K562 (cell line): ENCODE results near the gene TMEM38B. TPM values are rescaled to one million over a fixed set of nuclear protein-coding genes. Genes with fewer than 3 reads are reported as not detected.
A peak's percentile ranks its signal among the peaks of the same experiment; 100 is the strongest.

Experiments used
- ARNT ChIP-seq, 2 experiments: fragments of 450-650 bp; IDR thresholded peaks; 2 replicates each; pipeline ENCODE4 v1.6.1; 2016; ENCODE audit warnings: mild to moderate bottlenecking in 1 of 2
- ASH1L ChIP-seq: fragments of 450-650 bp; IDR thresholded peaks from 2 replicates; pipeline ENCODE4 v1.6.1; 2018; ENCODE audit warnings: borderline replicate concordance, mild to moderate bottlenecking, low read depth; ENCODE audit not compliant: partially characterized antibody
- ATF1 ChIP-seq, 2 experiments: fragments of 450-650 bp in 1 of 2; IDR thresholded peaks; 2 replicates each; pipeline ENCODE4 v1.6.1; 2016; ENCODE audit warnings: missing compliant biosample characterization in 1 of 2, missing genetic modification characterization in 1 of 2
- DIDO1 ChIP-seq: fragments of 450-650 bp; IDR thresholded peaks from 2 replicates; pipeline ENCODE4 v1.6.1; 2016; ENCODE audit warnings: low read depth, missing biosample characterization, missing genetic modification characterization
- FOSL1 ChIP-seq: fragments of 200-800 bp; sonication (Bioruptor generic); conservative IDR thresholded peaks from 2 replicates; pipeline ENCODE4 v1.6.1; 2016; ENCODE audit warnings: missing genetic modification characterization, missing compliant biosample characterization
- FOXM1 ChIP-seq, 2 experiments: fragments of 450-650 bp in 1 of 2; sonication (generic) in 1 of 2; formaldehyde crosslinking in 1 of 2; IDR thresholded peaks; 2 replicates each; pipeline versions ENCODE4 v1.6.1 to v1.9.0; 2017 to 2022; ENCODE audit warnings: low read depth in 2 of 2, mild to moderate bottlenecking in 2 of 2, missing genetic modification reagents in 1 of 2, moderate library complexity in 1 of 2
- HLTF ChIP-seq: fragments of 450-650 bp; IDR thresholded peaks from 2 replicates; pipeline ENCODE4 v1.6.1; 2016
- HMG20B ChIP-seq: fragments of 250-450 bp; sonication (Bioruptor Pico); IDR thresholded peaks from 2 replicates; pipeline ENCODE4 v1.5.0; 2021; ENCODE audit warnings: mild to moderate bottlenecking
- ILK ChIP-seq: fragments of 450-650 bp; IDR thresholded peaks from 2 replicates; pipeline ENCODE4 v1.6.1; 2016; ENCODE audit warnings: missing genetic modification characterization, low read depth, mild to moderate bottlenecking, missing compliant biosample characterization, moderate library complexity, borderline replicate concordance
- JUND ChIP-seq, 2 experiments: IDR thresholded peaks; 2 replicates in 1 of 2; 3 replicates in 1 of 2; pipeline ENCODE4 v1.6.1; 2011; ENCODE audit warnings: borderline replicate concordance in 2 of 2, low read depth in 2 of 2, low read length in 2 of 2, improper control_type of control experiment in 1 of 2, missing biosample characterization in 1 of 2, missing genetic modification characterization in 1 of 2, missing genetic modification reagents in 1 of 2
- KDM2B ChIP-seq: fragments of 250-450 bp; sonication (Bioruptor Pico); IDR thresholded peaks from 2 replicates; pipeline ENCODE4 v1.8.0; 2021; ENCODE audit warnings: mild to moderate bottlenecking, moderate library complexity
- L3MBTL2 ChIP-seq: fragments of 450-650 bp; IDR thresholded peaks from 2 replicates; pipeline ENCODE4 v1.6.1; 2016; ENCODE audit warnings: mild to moderate bottlenecking, moderate library complexity
- MAFK ChIP-seq: IDR thresholded peaks from 2 replicates; pipeline ENCODE4 v1.6.1; 2011; ENCODE audit warnings: low read length, improper control_type of control experiment
- MTA1 ChIP-seq: fragments of 450-650 bp; IDR thresholded peaks from 2 replicates; pipeline ENCODE4 v1.6.1; 2017; ENCODE audit warnings: borderline replicate concordance
- MTA3 ChIP-seq: fragments of 450-650 bp; formaldehyde crosslinking; IDR thresholded peaks from 2 replicates; pipeline ENCODE4 v1.6.1; 2017; ENCODE audit warnings: mild to moderate bottlenecking, borderline replicate concordance
- NUFIP1 ChIP-seq: fragments of 450-650 bp; IDR thresholded peaks from 2 replicates; pipeline ENCODE4 v1.6.1; 2018; ENCODE audit not compliant: partially characterized antibody
- PHF21A ChIP-seq: fragments of 450-650 bp; IDR thresholded peaks from 2 replicates; pipeline ENCODE4 v1.6.1; 2017; ENCODE audit warnings: low read depth, borderline replicate concordance
- POLR2H ChIP-seq: IDR thresholded peaks from 2 replicates; pipeline ENCODE4 v1.6.1; 2016; ENCODE audit warnings: missing genetic modification characterization, low read depth, mild to moderate bottlenecking, control low read depth, missing compliant biosample characterization, moderate library complexity
- SMC3 ChIP-seq: conservative IDR thresholded peaks from 2 replicates; pipeline ENCODE4 v1.6.1; 2011; ENCODE audit warnings: low read depth, low read length, improper control_type of control experiment; ENCODE audit not compliant: insufficient read depth
- TCF7 ChIP-seq: sonication (generic); IDR thresholded peaks from 2 replicates; pipeline ENCODE4 v1.6.1; 2016; ENCODE audit warnings: antibody characterized with exemption, borderline replicate concordance
- TEAD4 ChIP-seq, 2 experiments: sonication (generic) in 1 of 2; formaldehyde crosslinking in 1 of 2; IDR thresholded peaks; 2 replicates each; pipeline versions ENCODE4 v1.6.1 to v1.8.0; 2012 to 2022; ENCODE audit warnings: borderline replicate concordance in 1 of 2, inconsistent platforms in 1 of 2, low read length in 1 of 2, mild to moderate bottlenecking in 1 of 2, missing genetic modification reagents in 1 of 2
- ZBTB2 ChIP-seq: fragments of 450-650 bp; IDR thresholded peaks from 2 replicates; pipeline ENCODE4 v1.6.1; 2016; ENCODE audit warnings: antibody characterized with exemption
- ZC3H11A ChIP-seq: IDR thresholded peaks from 2 replicates; pipeline ENCODE4 v1.6.1; 2012; ENCODE audit warnings: low read depth, low read length, improper control_type of control experiment
- ZNF444 ChIP-seq: fragments of 250-450 bp; sonication (Bioruptor Pico); IDR thresholded peaks from 2 replicates; pipeline ENCODE4 v1.4.0; 2020; ENCODE audit warnings: mild to moderate bottlenecking, moderate library complexity
- ZNF561 ChIP-seq: fragments of 450-650 bp; formaldehyde crosslinking; conservative IDR thresholded peaks from 2 replicates; pipeline ENCODE4 v1.4.0; 2020; ENCODE audit warnings: mild to moderate bottlenecking, moderate library complexity
- ZNF589 ChIP-seq: fragments of 200-800 bp; sonication (Bioruptor generic); IDR thresholded peaks from 2 replicates; pipeline ENCODE4 v1.6.1; 2016; ENCODE audit warnings: low read depth, missing genetic modification characterization, missing compliant biosample characterization
- ZNF696 ChIP-seq: fragments of 250-450 bp; sonication (Bioruptor Pico); conservative IDR thresholded peaks from 2 replicates; pipeline ENCODE4 v1.4.0; 2020; ENCODE audit warnings: mild to moderate bottlenecking, moderate library complexity
- ZNF780A ChIP-seq: fragments of 250-450 bp; sonication (Bioruptor Pico); IDR thresholded peaks from 2 replicates; pipeline ENCODE4 v1.5.0; 2021; ENCODE audit warnings: mild to moderate bottlenecking
- polyA plus RNA-seq, 8 experiments: library from polyadenylated mRNA; depleted of rRNA in 4 of 8; stranded (reverse) in 5 of 8; unstranded in 3 of 8; fragments of >200 nt; fragmentation: Nextera tagmentation in 2 of 8; fragmentation: Illumina TruSeq in 1 of 8; extraction: Ambion mirVana in 2 of 8; extraction: Trizol in 1 of 8; gene quantifications; 2 replicates each; pipeline versions ENCODE4 v1.2.1 to v1.2.3, GENCODE V29; 2011 to 2014; ENCODE audit warnings: inconsistent platforms in 1 of 8, missing spikeins in 1 of 8
- total RNA-seq, 7 experiments: library from RNA; depleted of rRNA in 6 of 7; stranded (reverse); fragments of >200 nt in 6 of 7; fragmentation: Illumina TruSeq in 2 of 7; extraction: Trizol in 2 of 7; gene quantifications; 2 replicates each; pipeline versions ENCODE4 v1.2.1 to v1.2.3, GENCODE V29; 2011 to 2021; ENCODE audit warnings: low replicate concordance in 1 of 7
- TF ChIP-seq, protein P1 (sequence below): fragments of 250-450 bp; sonication (Bioruptor Pico); IDR thresholded peaks from 2 replicates; pipeline ENCODE4 v1.9.0; 2021; ENCODE audit warnings: mild to moderate bottlenecking

TMEM38B gene
- total and polyA plus RNA-seq, 9 of the 15 experiments (the other 6 are each of a cell fraction or from before 2014, with no cell fraction given) = 26.0 to 57.5 (median 38.5) TPM

- no peak for TF ChIP-seq ASH1L
- TF ChIP-seq, protein P1, sequence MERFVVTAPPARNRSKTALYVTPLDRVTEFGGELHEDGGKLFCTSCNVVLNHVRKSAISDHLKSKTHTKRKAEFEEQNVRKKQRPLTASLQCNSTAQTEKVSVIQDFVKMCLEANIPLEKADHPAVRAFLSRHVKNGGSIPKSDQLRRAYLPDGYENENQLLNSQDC (CRISPR knock-in tag) = no peak
- TF ChIP-seq KDM2B (CRISPR knock-in tag) = no peak
- peak; percentile 96 for TF ChIP-seq TEAD4 (IDR thresholded peaks at IDR 0.05; ENCODE audit: low read length)
- TF ChIP-seq TEAD4 (CRISPR knock-in tag; IDR thresholded peaks at IDR 0.05; ENCODE audit: borderline replicate concordance) = no peak
- no peak for TF ChIP-seq ATF1 (CRISPR knock-in tag; IDR thresholded peaks at IDR 0.05)
- peak; percentile 56; the same call in 1 of the 2 replicates for TF ChIP-seq ATF1 (tag; IDR thresholded peaks at IDR 0.05)
- TF ChIP-seq JUND (IDR thresholded peaks at IDR 0.05; ENCODE audit: borderline replicate concordance, low read depth, low read length) = peak; percentile 99
- peak; percentile 98 for TF ChIP-seq JUND (tag; IDR thresholded peaks at IDR 0.05; ENCODE audit: borderline replicate concordance, low read depth, low read length)
- no peak for TF ChIP-seq ZNF696 (CRISPR knock-in tag)
- TF ChIP-seq HMG20B (CRISPR knock-in tag) = no peak
- TF ChIP-seq ZNF780A (CRISPR knock-in tag) = no peak
- no peak for TF ChIP-seq HLTF
- TF ChIP-seq ZNF444 (CRISPR knock-in tag) = no peak
- peak; percentile 28; the same call in 1 of the 2 replicates for TF ChIP-seq MAFK
- TF ChIP-seq FOSL1 = peak; percentile 99
- no peak for TF ChIP-seq ZC3H11A
- no peak for TF ChIP-seq POLR2H (tag)
- TF ChIP-seq MTA1 = peak; percentile 55
- TF ChIP-seq ZNF561 = no peak
- no peak for TF ChIP-seq ILK (tag)
- no peak for TF ChIP-seq ZNF589 (CRISPR knock-in tag)
- TF ChIP-seq PHF21A = no peak
- no peak; the same call in 1 of the 2 replicates for TF ChIP-seq L3MBTL2
- no peak for TF ChIP-seq SMC3
- TF ChIP-seq DIDO1 (tag) = no peak
- peak; percentile 69 for TF ChIP-seq ZBTB2
- peak; percentile 85 for TF ChIP-seq MTA3
- TF ChIP-seq FOXM1 (IDR thresholded peaks at IDR 0.05; ENCODE audit: low read depth) = peak; percentile 91
- no peak for TF ChIP-seq FOXM1 (CRISPR knock-in tag; IDR thresholded peaks at IDR 0.05; ENCODE audit: low read depth)
- no peak; a peak in 1 of 4 replicates for TF ChIP-seq ARNT (IDR thresholded peaks at IDR 0.05)
- TF ChIP-seq NUFIP1 = no peak
- no peak for TF ChIP-seq TCF7
These were observed 46.6 kb upstream of the TMEM38B start (continued) for GRCh38 chr9:105647595-105648349.
